Hematopoietic multipotent progenitor cell (in vitro differentiated cells): ENCODE data around the gene AATK. TPM values are rescaled to one million over a fixed set of nuclear protein-coding genes. Genes with fewer than 3 reads are reported as not detected.

Source experiments
- DNase-seq, 3 donors: peaks; one replicate each; pipeline ENCODE4 v3.0.0-alpha.2; 2011 to 2015; ENCODE audit warnings: low read depth in 2 of 3, low spot score in 2 of 3
- total RNA-seq: library from RNA; depleted of rRNA; stranded (reverse); fragments of >200 nt; gene quantifications from one replicate; pipeline ENCODE4 v1.2.3, GENCODE V29; 2012

The AATK gene
- 7.0 TPM for total RNA-seq

GRCh38 chr17:81166033-81166492, at the start of gene AATK:
Gene AATK (minus strand): TSS chr17:81166221. CDS start chr17:81165992, 229 bp downstream.
- no peak for DNase-seq

- no peak for DNase-seq
These were observed 48.0 kb upstream of the AATK start for GRCh38 chr17:81213978-81214377.

GRCh38 chr17:81212365-81212764, 46.3 kb upstream of the AATK start:
- no peak for DNase-seq

- DNase-seq: peak in 1 of 3 donors; percentile 4
These were observed 44.8 kb upstream of the AATK start for GRCh38 chr17:81210868-81211267.

GRCh38 chr17:81210466-81210865, 44.4 kb upstream of the AATK start:
- DNase-seq: no peak

- no peak for DNase-seq
These were observed 43.1 kb upstream of the AATK start for GRCh38 chr17:81209141-81209540.

GRCh38 chr17:81208651-81209050, 42.6 kb upstream of the AATK start:
- no peak for DNase-seq

- DNase-seq: peak in 2 of 3 donors; percentile 72 to 90
These were observed 41.9 kb upstream of the AATK start for GRCh38 chr17:81207610-81208581.

GRCh38 chr17:81206657-81207056, 40.6 kb upstream of the AATK start:
- no peak for DNase-seq

- no peak for DNase-seq
These were observed 40.1 kb upstream of the AATK start for GRCh38 chr17:81206166-81206565.

- no peak for DNase-seq
These were observed 38.6 kb upstream of the AATK start for GRCh38 chr17:81204578-81204977.

- DNase-seq: no peak
These were observed 37.1 kb upstream of the AATK start for GRCh38 chr17:81203136-81203535.

GRCh38 chr17:81202318-81202717, 36.3 kb upstream of the AATK start:
- DNase-seq: no peak

GRCh38 chr17:81200695-81201580, 34.9 kb upstream of the AATK start:
- DNase-seq: peak in 2 of 3 donors; percentile 81 to 90

GRCh38 chr17:81200201-81200600, 34.2 kb upstream of the AATK start:
- no peak for DNase-seq

- no peak for DNase-seq
These were observed 33.4 kb upstream of the AATK start for GRCh38 chr17:81199482-81199830.

GRCh38 chr17:81198826-81199481, 32.9 kb upstream of the AATK start:
- no peak for DNase-seq

GRCh38 chr17:81197831-81198490, 31.9 kb upstream of the AATK start:
- no peak for DNase-seq

GRCh38 chr17:81197409-81197795, 31.4 kb upstream of the AATK start:
- no peak for DNase-seq
